Measurements from ENCODE around the gene HABP4. TPM values are rescaled to one million over a fixed set of nuclear protein-coding genes. Genes with fewer than 3 reads are reported as not detected.

Gene HABP4
- total and polyA plus RNA-seq, 9 of the 15 experiments (the other 6 are each of a cell fraction or from before 2014, with no cell fraction given): 0.38 to 2.4 (median 1.9) TPM

DNA sequence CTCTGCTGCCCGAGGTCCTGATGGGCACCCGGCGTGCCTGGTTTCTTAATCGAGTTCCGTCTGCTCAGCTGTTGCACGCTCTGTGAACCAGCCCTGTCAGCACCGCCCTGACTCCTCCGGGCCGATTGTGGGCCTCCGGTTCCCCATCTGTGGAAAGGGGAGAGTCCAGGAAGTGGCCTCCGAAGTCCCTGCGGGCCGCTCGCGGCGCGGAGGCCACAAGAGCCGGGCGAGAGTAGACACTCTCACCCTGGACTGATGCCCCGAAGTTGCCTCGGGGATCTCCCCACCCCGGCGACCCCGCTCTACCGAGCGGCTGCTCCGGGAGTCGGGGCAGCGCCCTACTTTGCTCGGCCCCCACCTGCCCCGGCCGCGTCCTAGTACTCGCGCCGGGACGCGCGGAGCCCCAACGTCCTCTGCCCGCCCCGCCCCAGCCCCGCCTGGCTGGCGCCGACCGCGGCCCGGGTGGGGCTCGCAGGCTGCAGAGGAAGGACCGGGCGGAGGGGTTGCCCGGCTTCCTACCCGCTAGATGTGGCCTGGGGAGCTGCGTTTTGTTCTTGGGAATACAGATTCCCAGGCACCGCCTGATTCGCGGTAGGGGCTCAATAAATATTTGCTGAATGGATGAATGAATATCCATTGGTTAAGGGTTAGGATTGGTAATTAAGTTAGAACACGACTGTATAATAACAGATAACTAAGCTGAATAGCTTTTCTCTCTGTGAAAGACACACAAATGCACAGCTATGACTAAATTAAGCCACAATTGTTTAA is 30.9 kb upstream of the HABP4 start (continued):
- TF ChIP-seq, protein P1, sequence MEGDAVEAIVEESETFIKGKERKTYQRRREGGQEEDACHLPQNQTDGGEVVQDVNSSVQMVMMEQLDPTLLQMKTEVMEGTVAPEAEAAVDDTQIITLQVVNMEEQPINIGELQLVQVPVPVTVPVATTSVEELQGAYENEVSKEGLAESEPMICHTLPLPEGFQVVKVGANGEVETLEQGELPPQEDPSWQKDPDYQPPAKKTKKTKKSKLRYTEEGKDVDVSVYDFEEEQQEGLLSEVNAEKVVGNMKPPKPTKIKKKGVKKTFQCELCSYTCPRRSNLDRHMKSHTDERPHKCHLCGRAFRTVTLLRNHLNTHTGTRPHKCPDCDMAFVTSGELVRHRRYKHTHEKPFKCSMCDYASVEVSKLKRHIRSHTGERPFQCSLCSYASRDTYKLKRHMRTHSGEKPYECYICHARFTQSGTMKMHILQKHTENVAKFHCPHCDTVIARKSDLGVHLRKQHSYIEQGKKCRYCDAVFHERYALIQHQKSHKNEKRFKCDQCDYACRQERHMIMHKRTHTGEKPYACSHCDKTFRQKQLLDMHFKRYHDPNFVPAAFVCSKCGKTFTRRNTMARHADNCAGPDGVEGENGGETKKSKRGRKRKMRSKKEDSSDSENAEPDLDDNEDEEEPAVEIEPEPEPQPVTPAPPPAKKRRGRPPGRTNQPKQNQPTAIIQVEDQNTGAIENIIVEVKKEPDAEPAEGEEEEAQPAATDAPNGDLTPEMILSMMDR (IDR thresholded peaks at IDR 0.05 in 2 of 3, conservative IDR thresholded peaks at IDR 0.05 in 1 of 3; ENCODE audit: insufficient read depth in 2 of 3, low read depth in 1 of 3, low read length in 3 of 3): no peak; a peak in 1 of 6 replicates
- TF ChIP-seq, protein P2, sequence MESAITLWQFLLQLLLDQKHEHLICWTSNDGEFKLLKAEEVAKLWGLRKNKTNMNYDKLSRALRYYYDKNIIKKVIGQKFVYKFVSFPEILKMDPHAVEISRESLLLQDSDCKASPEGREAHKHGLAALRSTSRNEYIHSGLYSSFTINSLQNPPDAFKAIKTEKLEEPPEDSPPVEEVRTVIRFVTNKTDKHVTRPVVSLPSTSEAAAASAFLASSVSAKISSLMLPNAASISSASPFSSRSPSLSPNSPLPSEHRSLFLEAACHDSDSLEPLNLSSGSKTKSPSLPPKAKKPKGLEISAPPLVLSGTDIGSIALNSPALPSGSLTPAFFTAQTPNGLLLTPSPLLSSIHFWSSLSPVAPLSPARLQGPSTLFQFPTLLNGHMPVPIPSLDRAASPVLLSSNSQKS (CRISPR knock-in tag; IDR thresholded peaks at IDR 0.05): no peak
- no peak for TF ChIP-seq TSC22D4 (tag; IDR thresholded peaks at IDR 0.05)
- TF ChIP-seq CBX2 (IDR thresholded peaks at IDR 0.05; ENCODE audit: insufficient read depth, low read length, poor library complexity, severe bottlenecking): no peak
- peak; percentile 78 for TF ChIP-seq POLR2A (conservative IDR thresholded peaks at IDR 0.05)
- TF ChIP-seq, protein P3, sequence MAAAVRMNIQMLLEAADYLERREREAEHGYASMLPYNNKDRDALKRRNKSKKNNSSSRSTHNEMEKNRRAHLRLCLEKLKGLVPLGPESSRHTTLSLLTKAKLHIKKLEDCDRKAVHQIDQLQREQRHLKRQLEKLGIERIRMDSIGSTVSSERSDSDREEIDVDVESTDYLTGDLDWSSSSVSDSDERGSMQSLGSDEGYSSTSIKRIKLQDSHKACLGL (CRISPR knock-in tag; IDR thresholded peaks at IDR 0.05; ENCODE audit: borderline replicate concordance, poor library complexity, severe bottlenecking): no peak
- no peak for TF ChIP-seq CBX8 (IDR thresholded peaks at IDR 0.05; ENCODE audit: borderline replicate concordance, extremely low read depth, low read depth, low read length, poor library complexity, severe bottlenecking)
- TF ChIP-seq KHSRP (IDR thresholded peaks at IDR 0.05): no peak
- no peak for TF ChIP-seq DIDO1 (tag; IDR thresholded peaks at IDR 0.05; ENCODE audit: low read depth)
- no peak for TF ChIP-seq NFE2 (IDR thresholded peaks at IDR 0.05; ENCODE audit: low read depth)
- no peak for TF ChIP-seq ZNF586 (CRISPR knock-in tag; conservative IDR thresholded peaks at IDR 0.05)
- no peak for TF ChIP-seq ZNF184 (CRISPR knock-in tag; IDR thresholded peaks at IDR 0.05)
- TF ChIP-seq ILF3 (IDR thresholded peaks at IDR 0.05; ENCODE audit: borderline replicate concordance): no peak
- TF ChIP-seq NFE2L1 (tag; IDR thresholded peaks at IDR 0.05; ENCODE audit: borderline replicate concordance, low read depth): no peak
- TF ChIP-seq TEAD4 (IDR thresholded peaks at IDR 0.05; ENCODE audit: low read length): no peak
- TF ChIP-seq TEAD4 (CRISPR knock-in tag; IDR thresholded peaks at IDR 0.05; ENCODE audit: borderline replicate concordance): no peak
- peak; percentile 43 for TF ChIP-seq GTF2E2 (tag; IDR thresholded peaks at IDR 0.05)
- peak in 1 of 2 experiments; percentile 53; a peak in 1 of 4 replicates for TF ChIP-seq KDM4B (IDR thresholded peaks at IDR 0.05; ENCODE audit: borderline replicate concordance in 2 of 2, low read depth in 1 of 2)
- TF ChIP-seq, protein P4, sequence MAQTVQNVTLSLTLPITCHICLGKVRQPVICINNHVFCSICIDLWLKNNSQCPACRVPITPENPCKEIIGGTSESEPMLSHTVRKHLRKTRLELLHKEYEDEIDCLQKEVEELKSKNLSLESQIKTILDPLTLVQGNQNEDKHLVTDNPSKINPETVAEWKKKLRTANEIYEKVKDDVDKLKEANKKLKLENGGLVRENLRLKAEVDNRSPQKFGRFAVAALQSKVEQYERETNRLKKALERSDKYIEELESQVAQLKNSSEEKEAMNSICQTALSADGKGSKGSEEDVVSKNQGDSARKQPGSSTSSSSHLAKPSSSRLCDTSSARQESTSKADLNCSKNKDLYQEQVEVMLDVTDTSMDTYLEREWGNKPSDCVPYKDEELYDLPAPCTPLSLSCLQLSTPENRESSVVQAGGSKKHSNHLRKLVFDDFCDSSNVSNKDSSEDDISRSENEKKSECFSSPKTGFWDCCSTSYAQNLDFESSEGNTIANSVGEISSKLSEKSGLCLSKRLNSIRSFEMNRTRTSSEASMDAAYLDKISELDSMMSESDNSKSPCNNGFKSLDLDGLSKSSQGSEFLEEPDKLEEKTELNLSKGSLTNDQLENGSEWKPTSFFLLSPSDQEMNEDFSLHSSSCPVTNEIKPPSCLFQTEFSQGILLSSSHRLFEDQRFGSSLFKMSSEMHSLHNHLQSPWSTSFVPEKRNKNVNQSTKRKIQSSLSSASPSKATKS (CRISPR knock-in tag; IDR thresholded peaks at IDR 0.05): no peak
- peak; percentile 78; the same call in 1 of the 2 replicates for TF ChIP-seq PHF8 (IDR thresholded peaks at IDR 0.05; ENCODE audit: borderline replicate concordance, low read length)
